Spleen (tissue), 7 donors: ENCODE measurements around the gene BMP6.

Experiments used
- CTCF ChIP-seq, 11 experiments: fragments of 200-600 bp in 7 of 11; fragments of 450-650 bp in 4 of 11; sonication (generic) in 4 of 11; IDR thresholded peaks in 8 of 11; conservative IDR thresholded peaks in 3 of 11; 1 replicate in 7 of 11; 2 replicates in 4 of 11; pipeline versions ENCODE4 v1.4.0 to v1.8.0; 2016 to 2021; ENCODE audit warnings: antibody characterized with exemption in 11 of 11, inconsistent platforms in 4 of 11, mild to moderate bottlenecking in 1 of 11
- POLR2A ChIP-seq, 3 donors: fragments of 450-650 bp; IDR thresholded peaks; one replicate each; pipeline ENCODE4 v1.5.1; 2017; ENCODE audit warnings: antibody characterized with exemption in 3 of 3, mild to moderate bottlenecking in 1 of 3
- POLR2AphosphoS5 ChIP-seq, 3 donors: sonication (generic); formaldehyde crosslinking; IDR thresholded peaks; one replicate each; pipeline ENCODE4 v1.5.1; 2017; ENCODE audit warnings: antibody characterized with exemption in 3 of 3
- donor health status: DM: no; HTN: no; CAD: no; lungs with moderate emphysema.
- donor health status: DM: no; HTN: no; CAD: no.
- donor health status: DM: no; HTN: no; CAD: no.

GRCh38 chr6:7798751-7799150, 72.9 kb downstream of the BMP6 start:
- TF ChIP-seq CTCF (IDR thresholded peaks at IDR 0.05 in 8 of 11, conservative IDR thresholded peaks at IDR 0.05 in 3 of 11), result no peak
- no peak for TF ChIP-seq POLR2A (IDR thresholded peaks at IDR 0.05)
- TF ChIP-seq POLR2AphosphoS5 (IDR thresholded peaks at IDR 0.05), result no peak
